ENCODE measurements around the gene ELAPOR2. TPM values are rescaled to one million over a fixed set of nuclear protein-coding genes. Genes with fewer than 3 reads are reported as not detected.
"Not testable (repeated sequence)": the region's sequence is repeated elsewhere in the genome, so short reads cannot be mapped to it uniquely, and the experiment has no call there.

The ELAPOR2 gene
- total RNA-seq (2014; rRNA removed; shearing (Covaris generic)) = 0.10 TPM in 1 of 2 replicates, not detected in the other

- DNase-seq (ENCODE audit: low read depth) = peak; percentile 33
These were observed at the start of gene ELAPOR2 for GRCh38 chr7:87059525-87060287. TSS of gene ELAPOR2 (minus strand) at chr7:87059654. CDS start at chr7:87059513, 141 bp downstream.

GRCh38 chr7:87107949-87108776 is 48.7 kb upstream of the ELAPOR2 start:
- no peak for DNase-seq (ENCODE audit: low read depth)

- no peak for DNase-seq (ENCODE audit: low read depth)
These were observed 47.6 kb upstream of the ELAPOR2 start for GRCh38 chr7:87106974-87107612.

- DNase-seq (ENCODE audit: low read depth) = no peak
These were observed 45.9 kb upstream of the ELAPOR2 start for GRCh38 chr7:87105401-87105800.

- no peak for DNase-seq (ENCODE audit: low read depth)
These were observed 40.9 kb upstream of the ELAPOR2 start for GRCh38 chr7:87100326-87100725.

GRCh38 chr7:87097375-87097774 is 37.9 kb upstream of the ELAPOR2 start:
- not testable (repeated sequence) for DNase-seq (ENCODE audit: low read depth)

- no peak for DNase-seq (ENCODE audit: low read depth)
These were observed 34.9 kb upstream of the ELAPOR2 start for GRCh38 chr7:87094322-87094721.

GRCh38 chr7:87092568-87093091 is 33.2 kb upstream of the ELAPOR2 start:
- DNase-seq (ENCODE audit: low read depth) = no peak

GRCh38 chr7:87091487-87092066 is 32.1 kb upstream of the ELAPOR2 start:
- DNase-seq (ENCODE audit: low read depth) = no peak

- DNase-seq (ENCODE audit: low read depth) = peak; percentile 11
These were observed 24.5 kb upstream of the ELAPOR2 start for GRCh38 chr7:87083865-87084519.

GRCh38 chr7:87082675-87083074 is 23.2 kb upstream of the ELAPOR2 start:
- no peak for DNase-seq (ENCODE audit: low read depth)

GRCh38 chr7:87075671-87076404 is 16.4 kb upstream of the ELAPOR2 start:
- no peak for DNase-seq (ENCODE audit: low read depth)

GRCh38 chr7:87067788-87068187 is 8.3 kb upstream of the ELAPOR2 start:
- no peak for DNase-seq (ENCODE audit: low read depth)

- DNase-seq (ENCODE audit: low read depth) = no peak
These were observed 759 bp upstream of the ELAPOR2 start for GRCh38 chr7:87060288-87060537.

- DNase-seq (ENCODE audit: low read depth) = peak; percentile 2
These were observed 520 bp downstream of the ELAPOR2 start for GRCh38 chr7:87058744-87059524.

- no peak for DNase-seq (ENCODE audit: low read depth)
These were observed 2.2 kb downstream of the ELAPOR2 start for GRCh38 chr7:87057210-87057609.

- DNase-seq (ENCODE audit: low read depth) = no peak
These were observed 3.1 kb downstream of the ELAPOR2 start for GRCh38 chr7:87056346-87056745.

- DNase-seq (ENCODE audit: low read depth) = no peak
These were observed 10.6 kb downstream of the ELAPOR2 start for GRCh38 chr7:87048839-87049238.

GRCh38 chr7:87046456-87046855 is 13.0 kb downstream of the ELAPOR2 start:
- DNase-seq (ENCODE audit: low read depth) = no peak

- not testable (repeated sequence) for DNase-seq (ENCODE audit: low read depth)
These were observed 14.7 kb downstream of the ELAPOR2 start for GRCh38 chr7:87044713-87045112.

Measured in M059J (cell line).